ENCODE results near the gene PAX9.

Gene PAX9

GRCh38 chr14:36625014-36625413 is 36.6 kb upstream of the PAX9 start:
- no peak for TF ChIP-seq CTCF (IDR thresholded peaks at IDR 0.05)
- Histone ChIP-seq H3K4me1 (ENCODE audit: control insufficient read depth in 1 of 2, insufficient read depth in 1 of 2, low read depth in 1 of 2, low read length in 1 of 2) (no peaks in the 10 kb centered on the region), H3K27ac (no peak overlapping the region), H3K9me3 (no peaks in the 10 kb centered on the region), H3K36me3 (no peaks in the 10 kb centered on the region), H3K4me3 (ENCODE audit: low read depth in 1 of 2, low read length in 1 of 2) (no peak overlapping the region), H3K27me3 (no peaks in the 10 kb centered on the region)

- H3K27ac ChIP-seq = no peak overlapping the region
- no peaks in the 10 kb centered on the region for H3K36me3 ChIP-seq
- H3K4me1 ChIP-seq (ENCODE audit: control insufficient read depth in 1 of 2, insufficient read depth in 1 of 2, low read depth in 1 of 2, low read length in 1 of 2) = no peaks in the 10 kb centered on the region
- no peaks in the 10 kb centered on the region for H3K9me3 ChIP-seq
- no peak overlapping the region for H3K4me3 ChIP-seq (ENCODE audit: low read depth in 1 of 2, low read length in 1 of 2)
- no peak for TF ChIP-seq CTCF (IDR thresholded peaks at IDR 0.05)
- no peaks in the 10 kb centered on the region for H3K27me3 ChIP-seq
These were observed 36.2 kb upstream of the PAX9 start for GRCh38 chr14:36625436-36625835.

GRCh38 chr14:36626151-36626550 is 35.5 kb upstream of the PAX9 start:
- no peak for TF ChIP-seq CTCF (IDR thresholded peaks at IDR 0.05)
- Histone ChIP-seq H3K4me1 (ENCODE audit: control insufficient read depth in 1 of 2, insufficient read depth in 1 of 2, low read depth in 1 of 2, low read length in 1 of 2) (no peaks in the 10 kb centered on the region), H3K9me3 (no peaks in the 10 kb centered on the region), H3K27ac (no peak overlapping the region), H3K27me3 (no peaks in the 10 kb centered on the region), H3K36me3 (no peaks in the 10 kb centered on the region), H3K4me3 (ENCODE audit: low read depth in 1 of 2, low read length in 1 of 2) (no peak overlapping the region)

DNA sequence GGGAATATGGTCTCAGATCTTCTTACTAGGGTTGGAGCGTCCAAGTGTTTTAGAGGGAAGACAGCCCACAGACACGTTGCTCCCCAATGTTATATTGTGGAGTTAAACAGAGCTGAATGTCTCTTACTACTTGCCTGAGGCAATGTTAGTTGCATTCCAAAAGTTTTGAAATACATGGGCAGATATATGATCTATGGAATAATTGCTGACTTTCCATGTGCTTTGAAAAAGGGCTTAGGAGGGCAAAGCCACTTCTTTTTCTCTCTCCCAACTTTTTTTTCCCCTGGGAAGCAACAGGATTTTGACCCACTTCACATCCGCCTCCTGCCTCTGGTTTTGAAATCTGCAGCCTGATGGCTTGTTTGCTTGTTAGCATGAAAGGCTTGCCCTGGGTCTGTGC is 33.7 kb upstream of the PAX9 start:
- TF ChIP-seq CTCF (IDR thresholded peaks at IDR 0.05) = no peak
- Histone ChIP-seq H3K27ac (no peak overlapping the region), H3K27me3 (no peaks in the 10 kb centered on the region), H3K4me1 (ENCODE audit: control insufficient read depth in 1 of 2, insufficient read depth in 1 of 2, low read depth in 1 of 2, low read length in 1 of 2) (no peaks in the 10 kb centered on the region), H3K9me3 (no peaks in the 10 kb centered on the region), H3K36me3 (no peaks in the 10 kb centered on the region), H3K4me3 (ENCODE audit: low read depth in 1 of 2, low read length in 1 of 2) (no peak overlapping the region)

GRCh38 chr14:36633580-36633979 is 28.1 kb upstream of the PAX9 start:
- no peaks in the 10 kb centered on the region for H3K9me3 ChIP-seq
- H3K4me1 ChIP-seq (ENCODE audit: control insufficient read depth in 1 of 2, insufficient read depth in 1 of 2, low read depth in 1 of 2, low read length in 1 of 2) = no peaks in the 10 kb centered on the region
- H3K27me3 ChIP-seq = peaks cover 10% of the 10 kb centered on the region
- no peak overlapping the region for H3K27ac ChIP-seq
- no peak overlapping the region for H3K4me3 ChIP-seq (ENCODE audit: low read depth in 1 of 2, low read length in 1 of 2)
- no peak for TF ChIP-seq CTCF (IDR thresholded peaks at IDR 0.05)
- H3K36me3 ChIP-seq = no peaks in the 10 kb centered on the region

Data from neutrophil (primary cell).